Common myeloid progenitor, CD34-positive (primary cell): ENCODE measurements around the gene PLGRKT.

Source experiments
- CTCF ChIA-PET: fragments of 350-600 bp; sonication (Branson Sonifier 250); formaldehyde crosslinking; loops from one replicate; lab custom pipeline; 2021; ENCODE audit warnings: antibody characterized with exemption; lab: Charles Lee
- POLR2A ChIA-PET: fragments of 350-600 bp; sonication (Branson Sonifier 250); formaldehyde crosslinking; loops from one replicate; lab custom pipeline; 2021; ENCODE audit warnings: antibody characterized with exemption; lab: Charles Lee
- DNase-seq, 3 donors: peaks; one replicate each; pipeline versions ENCODE4 v3.0.0 to v3.0.0-alpha.2; 2013
- H3K27ac ChIP-seq, 2 experiments: 1 replicate in 1 of 2; 2 replicates in 1 of 2; pipeline ENCODE4 v1.7.0; 2013; ENCODE audit warnings: inconsistent platforms in 2 of 2, low read length in 2 of 2, mild to moderate bottlenecking in 2 of 2, low read depth in 1 of 2, moderate library complexity in 1 of 2; ENCODE audit not compliant: severe bottlenecking in 2 of 2, insufficient read depth in 1 of 2, poor library complexity in 1 of 2
- H3K27me3 ChIP-seq, 5 experiments: replicated peaks in 2 of 5; 1 replicate in 3 of 5; 2 replicates in 2 of 5; pipeline versions ENCODE4 v1.6.1 to v1.7.0; 2013; ENCODE audit warnings: low read length in 4 of 5, mild to moderate bottlenecking in 2 of 5, moderate library complexity in 2 of 5, inconsistent platforms in 1 of 5; ENCODE audit not compliant: insufficient read depth in 5 of 5, control insufficient read depth in 4 of 5
- H3K36me3 ChIP-seq, 4 experiments: 1 replicate in 2 of 4; 2 replicates in 2 of 4; pipeline versions ENCODE4 v1.6.1 to v1.7.0; 2013; ENCODE audit warnings: low read length in 3 of 4, control low read depth in 1 of 4, mild to moderate bottlenecking in 1 of 4; ENCODE audit not compliant: control insufficient read depth in 4 of 4, insufficient read depth in 4 of 4
- H3K4me1 ChIP-seq, 4 experiments: 1 replicate in 3 of 4; 2 replicates in 1 of 4; pipeline versions ENCODE4 v1.6.1 to v1.7.1; 2013; ENCODE audit warnings: low read length in 3 of 4, mild to moderate bottlenecking in 3 of 4, control low read depth in 1 of 4, inconsistent platforms in 1 of 4, moderate library complexity in 1 of 4; ENCODE audit not compliant: control insufficient read depth in 4 of 4, insufficient read depth in 4 of 4; ENCODE audit errors: control extremely low read depth in 1 of 4
- H3K4me3 ChIP-seq, 7 experiments: 1 replicate in 4 of 7; 2 replicates in 3 of 7; pipeline versions ENCODE4 v1.5.1 to v1.7.0; 2013; ENCODE audit warnings: mild to moderate bottlenecking in 7 of 7, low read length in 6 of 7, moderate library complexity in 6 of 7, inconsistent platforms in 2 of 7, low read depth in 2 of 7, control low read depth in 1 of 7; ENCODE audit not compliant: insufficient read depth in 4 of 7, control insufficient read depth in 1 of 7; ENCODE audit errors: extremely low read depth in 1 of 7
- H3K9me3 ChIP-seq, 5 experiments: 1 replicate in 4 of 5; 2 replicates in 1 of 5; pipeline versions ENCODE4 v1.6.1 to v1.7.1; 2013; ENCODE audit warnings: low read length in 4 of 5, mild to moderate bottlenecking in 2 of 5, inconsistent platforms in 1 of 5, low read depth in 1 of 5, moderate library complexity in 1 of 5; ENCODE audit not compliant: control insufficient read depth in 4 of 5, insufficient read depth in 2 of 5; ENCODE audit errors: control extremely low read depth in 1 of 5
- WGBS: methylation state at CpG from one replicate; pipeline ENCODE4 v1.1.5; 2013; ENCODE audit not compliant: insufficient coverage; 5-methylcytosine and 5-hydroxymethylcytosine counted together

PLGRKT gene

DNA sequence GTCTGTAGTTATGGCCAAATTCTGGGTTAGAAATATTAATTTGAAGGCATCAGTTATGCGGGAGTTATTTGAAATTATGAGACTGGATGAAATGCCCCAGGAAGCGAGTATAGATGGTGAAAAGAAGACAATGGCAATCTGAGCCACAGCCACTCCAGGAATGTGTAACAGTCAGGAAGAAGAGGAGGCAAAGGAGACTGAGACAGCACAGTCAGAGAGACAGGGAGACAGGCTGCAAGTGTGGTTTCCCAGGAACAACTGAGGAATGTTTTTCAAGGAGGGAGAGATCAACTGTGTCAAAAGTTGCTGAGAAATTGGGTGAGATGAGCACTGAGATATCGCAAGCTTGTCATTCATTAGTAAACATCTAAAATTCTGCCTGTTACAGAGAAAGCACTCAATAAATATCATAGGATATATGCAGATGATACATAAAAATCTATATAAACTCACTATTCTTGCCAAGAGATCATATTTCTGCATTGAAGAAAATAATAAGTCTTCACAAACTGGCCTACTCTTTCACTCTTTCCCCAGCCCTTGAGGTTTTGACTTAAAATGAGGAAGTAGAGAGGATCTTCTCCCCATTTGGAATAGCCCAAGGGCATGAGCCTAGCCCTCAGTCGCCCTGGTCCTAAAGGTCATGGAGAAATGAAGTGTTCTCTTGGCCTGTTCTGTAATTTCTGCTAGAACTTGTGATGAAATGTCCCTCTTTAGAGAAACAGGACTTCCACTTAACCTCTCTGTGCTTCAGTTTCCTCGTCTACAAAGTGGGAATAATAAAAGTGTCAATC, 49.5 kb downstream of the PLGRKT start:
- no peak overlapping the region for H3K27ac ChIP-seq
- ChIA-PET CTCF (no interaction called here), POLR2A (no interaction called here)
- no peak overlapping the region for H3K4me3 ChIP-seq
- WGBS, result 100% methylated on average over 2 of the region's 5 CpGs
- H3K9me3 ChIP-seq, result no peaks in the 10 kb centered on the region
- peak in 2 of 3 donors; percentile 49 to 51 for DNase-seq
- no peaks in the 10 kb centered on the region for H3K36me3 ChIP-seq
- H3K27me3 ChIP-seq, result no peaks in the 10 kb centered on the region
- peaks cover 4 to 24% (median 17%) of the 10 kb centered on the region in 4 experiments for H3K4me1 ChIP-seq

GRCh38 chr9:5384436-5384835, 53.3 kb downstream of the PLGRKT start:
- POLR2A ChIA-PET, result no interaction called here
- Histone ChIP-seq H3K9me3 (no peaks in the 10 kb centered on the region), H3K27me3 (no peaks in the 10 kb centered on the region), H3K27ac (no peak overlapping the region), H3K4me3 (no peak overlapping the region), H3K36me3 (peaks cover 0 to 2% (median 0%) of the 10 kb centered on the region in 4 experiments), H3K4me1 (peaks cover 3 to 19% (median 13%) of the 10 kb centered on the region in 4 experiments)
- CTCF ChIA-PET, result no interaction called here
- no peak for DNase-seq

- Histone ChIP-seq H3K9me3 (no peaks in the 10 kb centered on the region), H3K27ac (no peak overlapping the region), H3K36me3 (peaks cover 0 to 2% (median 0%) of the 10 kb centered on the region in 4 experiments), H3K4me3 (no peak overlapping the region), H3K27me3 (no peaks in the 10 kb centered on the region), H3K4me1 (peaks cover 0 to under 1% (median 0%) of the 10 kb centered on the region in 4 experiments)
- DNase-seq, result no peak
- POLR2A ChIA-PET, result interaction anchor here (0.8 kb wide), 1 partner anchor 532 kb away, joined by 3 read pairs; no protein-coding TSS in a partner anchor
- CTCF ChIA-PET, result no interaction called here
- WGBS, result 92% methylated on average over 3 of the region's 3 CpGs
Observed at GRCh38 chr9:5382479-5382878, 55.2 kb downstream of the PLGRKT start.

DNA sequence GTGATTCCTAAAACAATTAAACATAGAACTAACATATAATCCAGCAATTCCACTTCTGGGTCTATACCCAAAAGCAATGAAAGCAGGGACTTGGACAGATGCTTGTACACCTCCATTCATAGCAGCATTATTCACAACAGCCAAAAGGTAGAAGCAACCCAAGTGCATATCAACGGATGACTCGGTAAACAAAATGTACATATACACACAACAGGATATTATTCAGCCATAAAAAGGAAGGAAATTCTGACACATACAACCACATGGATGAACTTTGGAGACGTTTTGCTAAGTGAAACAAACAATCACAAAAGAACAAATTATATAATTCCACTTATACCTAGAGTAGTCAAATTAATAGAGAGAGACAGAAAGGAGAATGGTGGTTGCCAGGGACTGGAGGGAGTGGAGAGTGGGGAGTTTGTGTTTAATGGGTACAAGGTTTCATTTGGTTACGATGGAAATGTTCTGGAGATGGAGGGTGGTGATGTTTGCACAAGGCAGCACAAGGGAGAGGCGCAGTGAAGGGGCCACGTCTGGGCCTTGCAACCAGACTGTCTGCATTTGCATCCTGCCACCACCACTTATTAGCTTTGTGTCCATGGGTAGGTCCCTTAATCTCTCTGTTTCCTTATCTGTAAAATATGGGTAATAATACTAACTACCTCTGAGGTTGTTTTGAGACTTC, 61.8 kb downstream of the PLGRKT start:
- Histone ChIP-seq H3K27ac (no peak overlapping the region), H3K36me3 (peaks cover 0 to 2% (median 0%) of the 10 kb centered on the region in 4 experiments), H3K4me1 (peaks cover 0 to 6% (median 1%) of the 10 kb centered on the region in 4 experiments), H3K9me3 (no peaks in the 10 kb centered on the region), H3K4me3 (no peak overlapping the region), H3K27me3 (no peaks in the 10 kb centered on the region)
- peak in 2 of 3 donors; percentile 27 to 45 for DNase-seq
- CTCF ChIA-PET, result no interaction called here
- POLR2A ChIA-PET, result no interaction called here
- 83% methylated on average over 3 of the region's 6 CpGs for WGBS

- Histone ChIP-seq H3K4me3 (no peak overlapping the region), H3K27ac (no peak overlapping the region), H3K36me3 (no peaks in the 10 kb centered on the region), H3K4me1 (peaks cover 0 to 6% (median 1%) of the 10 kb centered on the region in 4 experiments), H3K27me3 (no peaks in the 10 kb centered on the region), H3K9me3 (no peaks in the 10 kb centered on the region)
- WGBS, result 86% methylated on average over 1 of the region's 1 CpG
- DNase-seq, result no peak
- ChIA-PET POLR2A (no interaction called here), CTCF (no interaction called here)
Observed at GRCh38 chr9:5375091-5375490, 62.6 kb downstream of the PLGRKT start.

DNA sequence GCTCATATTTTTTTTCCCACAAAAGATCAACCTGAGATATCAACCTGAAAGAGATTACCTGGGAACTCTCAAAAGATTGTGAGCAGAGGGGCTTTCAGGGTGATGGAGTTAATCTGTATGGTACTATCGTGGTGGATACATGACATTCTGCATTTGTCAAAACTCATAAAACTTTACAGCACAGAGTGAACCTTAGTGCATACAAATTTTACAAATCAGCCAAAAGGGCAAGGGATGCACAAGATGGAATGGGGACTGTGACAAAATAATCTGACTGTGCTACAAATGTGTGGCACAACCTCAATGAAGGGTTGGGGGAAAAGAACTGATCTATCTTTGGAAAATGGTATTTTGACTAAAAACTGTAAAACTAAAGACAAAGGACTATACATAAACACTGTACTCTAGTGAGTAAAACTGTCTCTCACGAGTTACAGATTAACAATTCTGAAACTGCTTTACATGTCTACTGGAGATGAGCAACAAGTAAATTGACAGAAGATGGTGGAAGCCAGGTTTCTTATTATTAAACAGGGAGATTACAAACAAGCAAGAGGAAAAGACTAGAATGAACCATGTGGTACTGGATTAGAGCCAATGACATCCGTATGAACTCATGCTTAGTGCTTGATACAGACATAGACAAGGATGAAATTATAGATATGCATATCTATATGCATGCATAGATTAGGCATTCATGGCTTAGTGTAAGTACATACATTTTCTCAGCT, 73.3 kb downstream of the PLGRKT start:
- CTCF ChIA-PET, result no interaction called here
- WGBS, result no CpG with 5 or more reads among the region's 3 CpGs
- H3K9me3 ChIP-seq, result peaks cover 0 to 6% (median 0%) of the 10 kb centered on the region in 5 experiments
- H3K4me3 ChIP-seq, result no peak overlapping the region
- H3K36me3 ChIP-seq, result peaks cover 0 to 5% (median 2%) of the 10 kb centered on the region in 4 experiments
- POLR2A ChIA-PET, result no interaction called here
- no peaks in the 10 kb centered on the region for H3K4me1 ChIP-seq
- no peaks in the 10 kb centered on the region for H3K27me3 ChIP-seq
- no peak for DNase-seq
- no peak overlapping the region for H3K27ac ChIP-seq
